Spleen (tissue), 11 donors: ENCODE data around the gene TMSB15C. TPM values are rescaled to one million over a fixed set of nuclear protein-coding genes. Genes with fewer than 3 reads are reported as not detected.
"Not testable (repeated sequence)": the region's sequence is repeated elsewhere in the genome, so short reads cannot be mapped to it uniquely, and the experiment has no call there.

Experiments used
- DNase-seq: peaks from one replicate; pipeline ENCODE4 v3.0.0-alpha.2; 2020
- H3K27ac ChIP-seq, 8 donors: fragments of 200-600 bp; sonication (generic) in 7 of 8; 1 replicate in 4 of 8; 2 replicates in 4 of 8; pipeline versions ENCODE4 v1.5.0 to v1.8.0; 2016 to 2021; ENCODE audit warnings: inconsistent platforms in 4 of 8, mild to moderate bottlenecking in 4 of 8, moderate library complexity in 1 of 8
- H3K27me3 ChIP-seq, 7 donors: fragments of 200-600 bp; sonication (generic) in 6 of 7; replicated peaks in 1 of 7; 1 replicate in 4 of 7; 2 replicates in 3 of 7; pipeline versions ENCODE4 v1.5.0 to v1.8.0; 2016 to 2021; ENCODE audit warnings: inconsistent platforms in 3 of 7, mild to moderate bottlenecking in 1 of 7
- H3K36me3 ChIP-seq, 6 donors: fragments of 200-600 bp; sonication (generic) in 5 of 6; 1 replicate in 4 of 6; 2 replicates in 2 of 6; pipeline versions ENCODE4 v1.5.0 to v1.8.0; 2016 to 2021; ENCODE audit warnings: inconsistent platforms in 2 of 6
- H3K4me1 ChIP-seq, 6 donors: fragments of 200-600 bp; sonication (generic) in 5 of 6; 1 replicate in 3 of 6; 2 replicates in 3 of 6; pipeline versions ENCODE4 v1.5.0 to v1.8.0; 2016 to 2021; ENCODE audit warnings: inconsistent platforms in 3 of 6
- H3K4me3 ChIP-seq, 8 donors: fragments of 200-600 bp; sonication (generic) in 7 of 8; 1 replicate in 4 of 8; 2 replicates in 4 of 8; pipeline versions ENCODE4 v1.5.0 to v1.8.0; 2016 to 2021; ENCODE audit warnings: inconsistent platforms in 4 of 8, mild to moderate bottlenecking in 4 of 8, moderate library complexity in 2 of 8
- H3K9me3 ChIP-seq, 8 donors: fragments of 200-600 bp; sonication (generic) in 7 of 8; 1 replicate in 4 of 8; 2 replicates in 4 of 8; pipeline versions ENCODE4 v1.5.0 to v1.8.0; 2016 to 2021; ENCODE audit warnings: inconsistent platforms in 4 of 8
- POLR2A ChIP-seq, 3 donors: fragments of 450-650 bp; IDR thresholded peaks; one replicate each; pipeline ENCODE4 v1.5.1; 2017; ENCODE audit warnings: antibody characterized with exemption in 3 of 3, mild to moderate bottlenecking in 1 of 3
- POLR2AphosphoS5 ChIP-seq, 3 donors: sonication (generic); formaldehyde crosslinking; IDR thresholded peaks; one replicate each; pipeline ENCODE4 v1.5.1; 2017; ENCODE audit warnings: antibody characterized with exemption in 3 of 3
- WGBS, 5 donors: extraction: QIAGEN DNeasy Blood & Tissue Kit in 3 of 5; methylation state at CpG; one replicate each; pipeline versions ENCODE4 v1.1.5 to v1.1.7; 2013 to 2018; 5-methylcytosine and 5-hydroxymethylcytosine counted together
- intact Hi-C: fragments of 100-400 bp; cut with DNase I; formaldehyde crosslinking; loops from one replicate; pipeline ENCODE4 v1.15.0; 2023; ENCODE audit warnings: low total_unique reads
- polyA plus RNA-seq, 3 donors: library from polyadenylated mRNA; stranded (reverse); fragments of 200-250 nt; gene quantifications; one replicate each; pipeline ENCODE4 v1.2.1, GENCODE V29; 2013
- total RNA-seq, 7 donors: library from RNA; depleted of rRNA in 3 of 7; stranded (reverse); fragments of >200 nt in 3 of 7; fragmentation: NEBNext Ultra II Directional in 4 of 7; extraction: Animal tissue kit (Norgen Biotek cat#: 25700) in 4 of 7; gene quantifications; one replicate each; pipeline versions ENCODE4 v1.1.0 to v1.2.1, GENCODE V29; 2016 to 2021
- TF ChIP-seq, protein P1 (sequence below), 11 experiments: fragments of 200-600 bp in 7 of 11; fragments of 450-650 bp in 4 of 11; sonication (generic) in 4 of 11; IDR thresholded peaks in 8 of 11; conservative IDR thresholded peaks in 3 of 11; 1 replicate in 7 of 11; 2 replicates in 4 of 11; pipeline versions ENCODE4 v1.4.0 to v1.8.0; 2016 to 2021; ENCODE audit warnings: antibody characterized with exemption in 11 of 11, inconsistent platforms in 4 of 11, mild to moderate bottlenecking in 1 of 11
- donor health status: healthy with polysubstance abuse.
- donor health status: DM: no; HTN: no; CAD: no; lungs with moderate emphysema.
- donor health status: DM: no; HTN: no; CAD: no.
- donor health status: Bipolar disorder and iron deficiency.
- donor health status: healthy.
- donor health status: DM: no; HTN: no; CAD: no.
- donor health status: DM: yes; HTN: yes; CAD: no.

Gene TMSB15C
- total and polyA plus RNA-seq, 10 donors = 0.61 to 3.5 (median 1.2) TPM

DNA sequence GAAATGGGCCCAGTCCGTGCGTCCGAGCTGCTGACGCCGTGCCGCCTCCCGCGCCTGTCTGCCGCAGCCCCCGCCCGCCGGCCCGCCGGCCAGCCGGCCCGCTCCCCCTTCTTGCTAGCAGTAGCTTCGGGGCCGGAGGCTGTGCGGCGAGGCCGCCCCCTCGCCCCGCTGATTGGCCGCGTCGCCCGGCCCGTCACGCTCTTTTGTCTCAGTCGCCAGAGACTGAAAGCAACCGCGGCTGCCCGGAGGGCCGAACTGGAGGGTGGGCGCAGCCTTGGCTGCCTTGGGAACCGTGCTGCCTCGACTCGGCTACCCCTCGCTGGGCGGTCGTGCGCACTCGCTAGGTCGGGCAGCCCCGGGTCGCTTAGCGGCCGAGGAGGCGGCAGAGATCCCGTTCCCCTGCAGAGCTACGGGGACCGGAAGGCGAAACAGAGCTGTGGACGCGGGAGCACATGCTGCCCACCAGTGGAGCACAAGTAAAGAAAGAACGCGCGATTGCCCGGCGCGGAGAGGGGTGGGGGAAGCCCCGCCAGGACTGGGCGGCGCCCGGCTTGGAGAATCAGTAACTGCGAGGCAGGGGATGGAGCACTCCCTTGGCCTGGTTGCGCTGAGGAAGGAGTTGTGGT lies 36.4 kb upstream of the TMSB15C start, which contains the start of gene ZCCHC18:
TSS of gene ZCCHC18 (plus strand) at position 198 of the 626 bp plus-strand sequence. CDS start 1,589 bp downstream, outside the sequence.
- peak within 1 kb of the TSS; percentile 40 to 75 (median 54) for H3K4me3 ChIP-seq
- peak within 1 kb of the TSS; percentile 57 to 85 (median 74) for H3K27ac ChIP-seq
- TF ChIP-seq POLR2A (IDR thresholded peaks at IDR 0.05) = no peak
- peak; percentile 41 to 79 (median 72) for TF ChIP-seq POLR2AphosphoS5 (IDR thresholded peaks at IDR 0.05)
- H3K36me3 ChIP-seq = no peaks in the 10 kb centered on the region
- intact Hi-C loops = no loop called here
- WGBS, 5 donors = 0 to 30% (median 12%) methylated on average over 41 to 67 of the region's 67 CpGs; no CpG with 5 or more reads in 1 of the 5 donors
- H3K27me3 ChIP-seq = peaks cover 0 to 13% (median 3%) of the 10 kb centered on the region in 7 donors
- peaks cover 0 to 37% (median 10%) of the 10 kb centered on the region in 6 donors for H3K4me1 ChIP-seq
- no peaks in the 10 kb centered on the region for H3K9me3 ChIP-seq
- DNase-seq = peak; percentile 89

DNA sequence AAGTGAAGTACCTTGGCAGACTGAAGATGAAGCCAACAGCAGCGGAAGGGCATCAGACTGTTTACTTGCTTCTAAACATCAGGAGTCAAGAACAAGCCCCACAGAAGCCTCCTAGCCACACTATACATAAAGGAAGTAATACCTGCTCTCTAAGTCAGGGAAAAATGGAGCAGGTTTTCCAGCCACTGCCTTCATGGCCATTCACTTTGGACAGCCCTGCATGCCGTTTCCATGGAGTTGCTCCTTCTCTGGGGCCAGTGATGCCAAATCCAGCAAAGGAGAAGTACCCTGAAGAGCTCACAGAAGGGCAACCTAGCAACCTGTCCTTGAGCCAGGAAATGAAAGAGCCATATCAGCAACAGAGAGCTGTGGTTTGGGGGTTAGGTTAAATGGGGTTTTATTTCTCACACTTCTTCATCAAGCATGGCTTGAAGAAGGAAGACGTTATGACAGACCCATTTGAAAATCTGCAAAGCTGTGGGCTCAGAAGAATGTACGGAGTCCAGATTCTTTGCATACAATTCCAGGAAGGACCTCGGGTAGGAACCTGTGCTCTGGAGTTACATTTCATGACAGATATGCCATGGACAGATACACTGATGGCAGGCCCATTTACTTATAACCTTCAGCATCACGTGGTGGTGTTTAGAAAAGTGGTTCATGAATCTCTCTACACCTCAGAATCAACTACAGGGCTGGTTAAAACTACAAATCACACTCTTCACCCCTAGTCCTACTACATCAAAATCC lies 34.6 kb upstream of the TMSB15C start:
- peaks cover 0 to 13% (median 3%) of the 10 kb centered on the region in 7 donors for H3K27me3 ChIP-seq
- H3K36me3 ChIP-seq, DNase-seq, H3K9me3 ChIP-seq, intact Hi-C loops: not testable (repeated sequence)
- WGBS, 5 donors = 41 to 62% (median 50%) methylated on average over 5 to 6 of the region's 6 CpGs
- H3K27ac ChIP-seq = peak overlapping the region in 4 of 8 donors; percentile 36 to 85 (median 84)
- H3K4me1 ChIP-seq = peaks cover 0 to 37% (median 10%) of the 10 kb centered on the region in 6 donors
- H3K4me3 ChIP-seq = peak overlapping the region in 1 of 8 donors; percentile 75

DNA sequence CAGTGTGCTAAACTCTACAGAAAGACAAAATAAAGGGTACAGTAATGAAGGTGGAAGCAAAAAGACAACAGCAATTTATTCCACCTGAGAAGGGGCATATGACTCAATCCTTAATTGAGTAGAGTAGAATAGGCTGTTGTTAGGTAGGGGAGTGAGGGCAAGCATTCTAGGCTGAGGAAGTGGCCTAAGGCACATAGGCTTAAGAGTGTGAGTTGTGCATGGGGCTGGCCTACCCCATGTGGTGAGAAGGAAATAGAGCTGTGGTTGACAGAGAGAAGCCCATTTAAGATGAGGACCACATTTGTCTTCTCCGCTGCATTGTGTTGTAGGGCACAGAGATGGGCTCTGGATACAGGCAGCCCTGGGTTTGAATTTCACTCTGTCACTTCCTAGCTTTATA lies 32.9 kb upstream of the TMSB15C start:
- peaks cover 0 to 35% (median 8%) of the 10 kb centered on the region in 6 donors for H3K4me1 ChIP-seq
- no peaks in the 10 kb centered on the region for H3K9me3 ChIP-seq
- 64 to 94% (median 78%) methylated on average over 1 of the region's 1 CpG for WGBS, 5 donors
- peak overlapping the region in 1 of 8 donors; percentile 31 for H3K27ac ChIP-seq
- H3K36me3 ChIP-seq = peaks cover 0 to 3% (median 0%) of the 10 kb centered on the region in 6 donors
- intact Hi-C loops = no loop called here
- H3K27me3 ChIP-seq = peaks cover 0 to 13% (median 3%) of the 10 kb centered on the region in 7 donors
- TF ChIP-seq, protein P1, sequence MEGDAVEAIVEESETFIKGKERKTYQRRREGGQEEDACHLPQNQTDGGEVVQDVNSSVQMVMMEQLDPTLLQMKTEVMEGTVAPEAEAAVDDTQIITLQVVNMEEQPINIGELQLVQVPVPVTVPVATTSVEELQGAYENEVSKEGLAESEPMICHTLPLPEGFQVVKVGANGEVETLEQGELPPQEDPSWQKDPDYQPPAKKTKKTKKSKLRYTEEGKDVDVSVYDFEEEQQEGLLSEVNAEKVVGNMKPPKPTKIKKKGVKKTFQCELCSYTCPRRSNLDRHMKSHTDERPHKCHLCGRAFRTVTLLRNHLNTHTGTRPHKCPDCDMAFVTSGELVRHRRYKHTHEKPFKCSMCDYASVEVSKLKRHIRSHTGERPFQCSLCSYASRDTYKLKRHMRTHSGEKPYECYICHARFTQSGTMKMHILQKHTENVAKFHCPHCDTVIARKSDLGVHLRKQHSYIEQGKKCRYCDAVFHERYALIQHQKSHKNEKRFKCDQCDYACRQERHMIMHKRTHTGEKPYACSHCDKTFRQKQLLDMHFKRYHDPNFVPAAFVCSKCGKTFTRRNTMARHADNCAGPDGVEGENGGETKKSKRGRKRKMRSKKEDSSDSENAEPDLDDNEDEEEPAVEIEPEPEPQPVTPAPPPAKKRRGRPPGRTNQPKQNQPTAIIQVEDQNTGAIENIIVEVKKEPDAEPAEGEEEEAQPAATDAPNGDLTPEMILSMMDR (IDR thresholded peaks at IDR 0.05 in 8 of 11, conservative IDR thresholded peaks at IDR 0.05 in 3 of 11) = no peak
- TF ChIP-seq POLR2AphosphoS5 (IDR thresholded peaks at IDR 0.05) (no peak), POLR2A (IDR thresholded peaks at IDR 0.05) (no peak)
- no peak overlapping the region for H3K4me3 ChIP-seq
- DNase-seq = no peak

DNA sequence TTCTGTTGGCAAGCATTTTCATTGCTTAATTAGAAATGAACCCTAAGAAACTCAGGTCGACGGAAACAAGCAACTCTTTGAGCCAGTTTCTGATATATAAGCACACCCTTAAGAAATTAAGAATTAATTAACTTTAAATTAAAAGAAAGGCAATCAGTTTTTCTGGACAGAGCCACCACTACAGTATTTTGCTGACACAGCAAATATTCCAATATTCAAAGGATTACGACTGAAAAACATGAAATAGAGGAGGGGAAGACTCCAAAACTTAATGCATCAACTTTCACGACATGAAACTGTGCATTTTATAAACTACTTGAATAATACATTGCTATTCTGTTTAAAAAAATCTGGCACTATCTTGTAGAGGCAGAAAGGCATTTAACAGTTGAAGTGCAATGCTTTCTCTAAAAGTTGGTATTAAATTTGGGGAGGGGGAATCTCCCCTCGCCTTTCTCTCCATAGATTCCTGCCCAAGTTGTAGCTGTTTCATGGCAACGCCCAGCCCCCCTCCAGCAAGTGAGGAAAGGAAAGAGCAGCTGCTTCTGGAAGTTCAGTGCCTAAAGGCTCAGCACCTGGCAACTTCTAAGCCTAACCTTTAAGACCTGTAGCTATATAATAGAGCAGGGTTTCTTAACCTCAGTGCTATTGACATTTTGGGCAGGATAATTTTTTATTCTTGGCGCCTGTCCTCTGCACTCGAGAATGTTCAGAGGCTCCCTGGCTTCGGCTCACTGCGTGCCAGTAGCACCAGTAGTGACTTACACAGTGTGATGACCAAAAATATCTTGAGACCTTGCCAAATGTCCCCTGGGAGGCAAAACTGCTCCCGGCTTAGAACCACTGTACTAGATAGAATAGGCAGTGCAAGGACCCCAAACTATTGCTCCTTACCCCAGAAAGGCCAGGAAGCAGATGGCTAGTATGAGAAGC lies 29.6 kb upstream of the TMSB15C start:
- Histone ChIP-seq H3K4me3 (no peak overlapping the region), H3K36me3 (peaks cover 0 to 3% (median 0%) of the 10 kb centered on the region in 6 donors), H3K27ac (no peak overlapping the region), H3K4me1 (peaks cover 0 to 12% (median 0%) of the 10 kb centered on the region in 6 donors), H3K9me3 (no peaks in the 10 kb centered on the region), H3K27me3 (peaks cover 0 to 5% (median 0%) of the 10 kb centered on the region in 7 donors)
- 68 to 89% (median 84%) methylated on average over 11 of the region's 11 CpGs for WGBS, 5 donors
- intact Hi-C loops = no loop called here
- TF ChIP-seq, protein P1 (IDR thresholded peaks at IDR 0.05 in 8 of 11, conservative IDR thresholded peaks at IDR 0.05 in 3 of 11) = no peak
- no peak for TF ChIP-seq POLR2AphosphoS5 (IDR thresholded peaks at IDR 0.05)
- no peak for TF ChIP-seq POLR2A (IDR thresholded peaks at IDR 0.05)
- DNase-seq = no peak
